ENCODE data around the gene KMT2E.
"Not testable (repeated sequence)": the region's sequence is repeated elsewhere in the genome, so short reads cannot be mapped to it uniquely, and the experiment has no call there.

The KMT2E gene

GRCh38 chr7:105013816-105014692 is at the start of gene KMT2E:
Gene KMT2E, plus strand, starts transcription at chr7:105014205. Its CDS starts 26,748 bp downstream, at chr7:105040953.
- DNase-seq, result peak; percentile 88

- no peak for DNase-seq
Measured at GRCh38 chr7:104964626-104965236, 49.3 kb upstream of the KMT2E start.

GRCh38 chr7:104966022-104966421 is 48.0 kb upstream of the KMT2E start:
- no peak for DNase-seq

- no peak for DNase-seq
Measured at GRCh38 chr7:104967088-104967487, 46.9 kb upstream of the KMT2E start.

GRCh38 chr7:104967595-104967994 is 46.4 kb upstream of the KMT2E start:
- DNase-seq, result no peak

GRCh38 chr7:104968648-104969047 is 45.4 kb upstream of the KMT2E start:
- DNase-seq, result no peak

- DNase-seq, result no peak
Measured at GRCh38 chr7:104969183-104969582, 44.8 kb upstream of the KMT2E start.

- DNase-seq, result peak; percentile 59
Measured at GRCh38 chr7:104971290-104972071, 42.5 kb upstream of the KMT2E start.

GRCh38 chr7:104972500-104972899 is 41.5 kb upstream of the KMT2E start:
- peak; percentile 92 for DNase-seq

GRCh38 chr7:104973227-104973626 is 40.8 kb upstream of the KMT2E start:
- DNase-seq, result peak; percentile 66

GRCh38 chr7:104973909-104974415 is 40.0 kb upstream of the KMT2E start:
- DNase-seq, result peak; percentile 95

GRCh38 chr7:104975553-104975952 is 38.5 kb upstream of the KMT2E start:
- DNase-seq, result not testable (repeated sequence)

GRCh38 chr7:104976966-104977636 is 36.9 kb upstream of the KMT2E start:
- no peak for DNase-seq

- no peak for DNase-seq
Measured at GRCh38 chr7:104978460-104978859, 35.5 kb upstream of the KMT2E start.

GRCh38 chr7:104979167-104979841 is 34.7 kb upstream of the KMT2E start:
- DNase-seq, result peak; percentile 83

GRCh38 chr7:104980440-104980839 is 33.6 kb upstream of the KMT2E start:
- no peak for DNase-seq

GRCh38 chr7:104980841-104981671 is 32.9 kb upstream of the KMT2E start:
- peak; percentile 56 for DNase-seq

GRCh38 chr7:104981672-104982037 is 32.4 kb upstream of the KMT2E start:
- DNase-seq, result no peak

- peak; percentile 70 for DNase-seq
Measured at GRCh38 chr7:104982308-104983075, 31.5 kb upstream of the KMT2E start.

- no peak for DNase-seq
Measured at GRCh38 chr7:104983076-104983577, 30.9 kb upstream of the KMT2E start.

Measured in fibroblast of skin of right quadriceps (primary cell).